Stomach (tissue), 4 donors: ENCODE data around the gene PAX5.

ENCODE experiments used
- CTCF ChIP-seq, 7 experiments: fragments of 450-650 bp in 4 of 7; fragments of 200-600 bp in 3 of 7; sonication (generic) in 3 of 7; IDR thresholded peaks; one replicate each; pipeline ENCODE4 v1.5.1; 2016 to 2019; ENCODE audit warnings: antibody characterized with exemption in 7 of 7, control low read depth in 2 of 7, mild to moderate bottlenecking in 1 of 7
- EP300 ChIP-seq: sonication (generic); formaldehyde crosslinking; IDR thresholded peaks from one replicate; pipeline ENCODE4 v1.6.1; 2017; ENCODE audit warnings: antibody characterized with exemption
- POLR2A ChIP-seq, 4 donors: fragments of 450-650 bp; IDR thresholded peaks; one replicate each; pipeline ENCODE4 v1.6.1; 2016; ENCODE audit warnings: antibody characterized with exemption in 4 of 4, control low read depth in 2 of 4, mild to moderate bottlenecking in 1 of 4, moderate library complexity in 1 of 4
- POLR2AphosphoS5 ChIP-seq, 3 donors: sonication (generic); formaldehyde crosslinking; IDR thresholded peaks; one replicate each; pipeline ENCODE4 v1.6.1; 2016; ENCODE audit warnings: antibody characterized with exemption in 3 of 3

- TF ChIP-seq CTCF (IDR thresholded peaks at IDR 0.05): no peak
- no peak for TF ChIP-seq POLR2A (IDR thresholded peaks at IDR 0.05)
- no peak for TF ChIP-seq POLR2AphosphoS5 (IDR thresholded peaks at IDR 0.05)
- TF ChIP-seq EP300: no peak
These were observed 88.1 kb downstream of the PAX5 start for GRCh38 chr9:36945999-36946398.
